NCI-H2081 (cell line): Measurements from ENCODE around the gene ARHGEF9.
"Not testable (repeated sequence)": the region's sequence is repeated elsewhere in the genome, so short reads cannot be mapped to it uniquely, and the experiment has no call there.

Experiments used
- DNase-seq, 2 experiments: peaks; one replicate each; lab custom pipeline; 2025; lab: John Stamatoyannopoulos, UW

The ARHGEF9 gene

GRCh38 chrX:63658920-63659319, 126.1 kb downstream of the ARHGEF9 start:
- DNase-seq: no peak

DNA sequence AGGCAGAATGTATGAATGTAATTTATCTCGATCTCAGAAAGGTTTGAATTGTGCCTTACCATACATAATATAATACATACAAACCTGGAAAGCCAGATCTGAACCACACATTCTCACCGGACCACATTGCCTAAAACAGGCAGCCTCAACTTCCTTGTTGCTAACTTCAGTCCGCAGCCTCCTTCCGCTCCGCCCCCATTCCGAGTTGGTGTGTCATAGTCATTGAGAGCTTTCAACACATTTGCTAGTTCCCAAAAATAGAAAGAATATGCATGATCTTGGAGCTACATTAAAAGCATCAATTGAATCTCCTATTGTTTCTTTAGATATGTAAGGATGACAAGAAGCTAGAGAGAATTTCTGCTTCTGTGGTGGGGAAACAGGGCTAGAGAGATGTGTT, 127.2 kb downstream of the ARHGEF9 start:
- no peak for DNase-seq

- no peak for DNase-seq
Observed at GRCh38 chrX:63656871-63657580, 128.0 kb downstream of the ARHGEF9 start.

- no peak for DNase-seq
Observed at GRCh38 chrX:63652086-63652765, 132.8 kb downstream of the ARHGEF9 start.

- not testable (repeated sequence) for DNase-seq
Observed at GRCh38 chrX:63645748-63646147, 139.3 kb downstream of the ARHGEF9 start.

GRCh38 chrX:63635750-63636149, 149.3 kb downstream of the ARHGEF9 start:
- DNase-seq: no peak

GRCh38 chrX:63613531-63614028, 171.4 kb downstream of the ARHGEF9 start:
- no peak for DNase-seq

GRCh38 chrX:63585936-63586335, 199.1 kb downstream of the ARHGEF9 start:
- DNase-seq: no peak
